Neural cell (in vitro differentiated cells): Measurements from ENCODE around the gene GNRHR.

Experiments used
- CTCF ChIP-seq: fragments of 450-650 bp; IDR thresholded peaks from 2 replicates; pipeline ENCODE4 v1.5.1; 2014; ENCODE audit warnings: antibody characterized with exemption, mild to moderate bottlenecking, moderate library complexity; ENCODE audit not compliant: poor library complexity, severe bottlenecking
- EP300 ChIP-seq: fragments of 450-650 bp; conservative IDR thresholded peaks from 2 replicates; pipeline ENCODE4 v1.6.1; 2014; ENCODE audit warnings: antibody characterized with exemption, mild to moderate bottlenecking, moderate library complexity; ENCODE audit not compliant: poor library complexity, severe bottlenecking
- EZH2 ChIP-seq: fragments of 200-600, 300-800 bp; shearing (Covaris generic), sonication (generic); IDR thresholded peaks from 2 replicates; pipeline ENCODE4 v1.6.1; 2014; ENCODE audit warnings: antibody characterized with exemption, low read length, borderline replicate concordance, mild to moderate bottlenecking; ENCODE audit not compliant: insufficient read depth, poor library complexity, severe bottlenecking
- MXI1 ChIP-seq: fragments of 450-650 bp; conservative IDR thresholded peaks from 2 replicates; pipeline ENCODE4 v1.6.1; 2014; ENCODE audit warnings: antibody characterized with exemption, mild to moderate bottlenecking; ENCODE audit not compliant: poor library complexity, severe bottlenecking
- POLR2AphosphoS5 ChIP-seq: IDR thresholded peaks from 2 replicates; pipeline ENCODE4 v1.6.1; 2012
- RAD21 ChIP-seq: fragments of 450-650 bp; conservative IDR thresholded peaks from 2 replicates; pipeline ENCODE4 v1.6.1; 2014; ENCODE audit warnings: antibody characterized with exemption, mild to moderate bottlenecking, moderate library complexity
- SMC3 ChIP-seq: fragments of 450-650 bp; conservative IDR thresholded peaks from 2 replicates; pipeline ENCODE4 v1.6.1; 2014; ENCODE audit warnings: antibody characterized with exemption, mild to moderate bottlenecking, moderate library complexity; ENCODE audit not compliant: poor library complexity
- TAF1 ChIP-seq: IDR thresholded peaks from 2 replicates; pipeline ENCODE4 v1.6.1; 2012; ENCODE audit warnings: low read depth

DNA sequence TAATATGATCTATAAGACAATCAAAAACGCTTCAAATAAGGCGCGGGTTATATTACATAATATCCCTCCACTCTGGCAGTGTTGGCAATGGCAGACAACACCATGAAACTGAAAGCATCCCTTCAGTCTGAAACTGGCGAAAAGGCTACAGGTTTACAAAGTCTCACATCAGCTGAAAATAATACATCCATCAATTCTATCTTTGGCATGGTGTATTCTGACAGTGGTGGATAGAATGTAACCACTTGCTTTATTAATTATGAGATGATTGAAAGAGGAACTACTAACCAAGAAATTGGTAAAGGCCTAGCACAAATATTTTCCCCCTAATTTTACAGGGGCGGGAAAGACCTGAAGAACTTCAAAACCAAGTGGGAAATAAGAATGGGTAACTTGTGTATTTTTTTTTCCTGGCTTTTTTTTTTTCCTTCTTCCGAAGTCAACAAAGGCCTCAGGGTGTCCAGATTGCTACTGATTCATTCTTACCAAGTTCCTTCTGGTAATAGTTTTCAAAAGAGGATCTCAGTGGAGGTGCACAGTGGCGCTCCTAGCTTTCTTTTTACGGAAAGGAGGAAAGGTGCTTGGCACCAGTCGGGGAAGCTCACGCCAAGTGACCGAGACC is 54.0 kb downstream of the GNRHR start:
- TF ChIP-seq RAD21 (no peak), EP300 (no peak), CTCF (no peak), TAF1 (no peak), POLR2AphosphoS5 (no peak), EZH2 (no peak), SMC3 (no peak), MXI1 (no peak)
